Left ventricle myocardium inferior (tissue), 1 donor: ENCODE measurements around the gene TAS2R38. TPM values are rescaled to one million over a fixed set of nuclear protein-coding genes. Genes with fewer than 3 reads are reported as not detected.

Experiments
- DNase-seq: peaks from one replicate; pipeline ENCODE4 v3.0.0-alpha.2; 2020
- H3K27ac ChIP-seq: fragments of 200-600 bp; replicated peaks from 2 replicates; pipeline ENCODE4 v1.8.0; 2021
- H3K27me3 ChIP-seq: fragments of 200-600 bp; 2 replicates; pipeline ENCODE4 v1.8.0; 2021; ENCODE audit warnings: low read depth
- H3K36me3 ChIP-seq: fragments of 200-600 bp; 2 replicates; pipeline ENCODE4 v1.8.0; 2021
- H3K4me1 ChIP-seq: fragments of 200-600 bp; 2 replicates; pipeline ENCODE4 v1.8.0; 2021
- H3K4me3 ChIP-seq: fragments of 200-600 bp; 2 replicates; pipeline ENCODE4 v1.8.0; 2021; ENCODE audit warnings: mild to moderate bottlenecking, moderate library complexity
- H3K9me3 ChIP-seq: fragments of 200-600 bp; replicated peaks from 2 replicates; pipeline ENCODE4 v1.8.0; 2021
- CTCF ChIP-seq: fragments of 200-600 bp; IDR thresholded peaks from 2 replicates; pipeline ENCODE4 v1.8.0; 2021; ENCODE audit warnings: antibody characterized with exemption, mild to moderate bottlenecking, borderline replicate concordance
- intact Hi-C: fragments of 100-400 bp; cut with micrococcal nuclease; formaldehyde crosslinking; loops from one replicate; pipeline ENCODE4 v1.11.0; 2022
- total RNA-seq: library from RNA; stranded (reverse); fragmentation: NEBNext Ultra II Directional; extraction: Animal tissue kit (Norgen Biotek cat#: 25700); gene quantifications from one replicate; pipeline ENCODE4 v1.2.1, GENCODE V29; 2021
- donor health status: DM: no; HTN: yes; CAD: no; lungs with severe emphysema.

TAS2R38 gene
- total RNA-seq, 1 donor from 2014 or later, result not detected

DNA sequence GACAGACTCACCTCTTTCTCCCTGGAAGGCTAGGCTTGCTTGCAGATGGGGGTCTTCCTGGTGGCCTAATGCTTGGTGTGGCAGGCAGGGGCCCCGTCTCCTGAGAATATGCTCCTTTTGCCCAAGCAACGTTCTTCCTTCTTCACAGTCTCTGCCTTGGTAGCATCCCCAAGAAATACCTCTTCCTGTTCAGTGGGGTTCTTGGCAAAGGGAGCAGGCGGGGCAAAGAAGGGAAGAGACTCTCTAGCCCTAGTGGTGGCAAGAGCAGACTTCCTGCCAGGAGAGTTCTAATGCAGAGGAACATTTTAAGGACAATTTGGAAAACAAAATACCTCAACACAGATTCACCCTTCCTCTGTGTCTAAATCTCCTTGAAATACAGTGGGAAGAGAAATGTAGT, 26.8 kb downstream of the TAS2R38 start, which contains the start of gene CLEC5A:
Gene CLEC5A, minus strand, starts transcription at position 179 of the 400 bp plus-strand sequence. CDS start 682 bp downstream, outside the sequence.
- intact Hi-C loops, result no loop called here
- no peak for DNase-seq
- Histone ChIP-seq H3K4me1 (no peaks in the 10 kb centered on the region), H3K9me3 (peaks cover 13% of the 10 kb centered on the region), H3K36me3 (no peaks in the 10 kb centered on the region), H3K27ac (no peak within 1 kb of the TSS), H3K4me3 (no peak within 1 kb of the TSS), H3K27me3 (no peaks in the 10 kb centered on the region)
- no peak for TF ChIP-seq CTCF

DNA sequence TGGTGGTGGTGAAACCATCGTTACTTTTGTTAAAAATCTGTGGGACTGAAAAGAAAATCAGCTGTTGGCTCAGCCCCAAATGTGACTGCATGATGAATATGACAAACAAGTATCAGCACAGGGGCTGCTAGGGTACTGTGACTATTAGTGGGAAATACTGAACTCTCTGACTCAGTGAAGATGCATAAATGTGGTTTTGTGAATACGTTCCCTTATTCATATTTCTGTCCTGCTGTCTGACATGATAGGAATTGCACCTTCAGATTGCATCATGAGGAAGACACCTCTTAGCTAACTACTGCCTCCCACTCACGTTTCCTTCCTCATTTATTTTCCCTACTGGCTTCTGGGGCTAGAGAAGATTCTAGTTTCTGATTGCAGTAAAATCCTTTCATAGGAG, 28.2 kb downstream of the TAS2R38 start:
- H3K27ac ChIP-seq, result no peak overlapping the region
- no peak for TF ChIP-seq CTCF
- no peak overlapping the region for H3K4me3 ChIP-seq
- H3K4me1 ChIP-seq, result no peaks in the 10 kb centered on the region
- H3K27me3 ChIP-seq, result no peaks in the 10 kb centered on the region
- DNase-seq, result no peak
- intact Hi-C loops, result no loop called here
- peaks cover 28% of the 10 kb centered on the region for H3K9me3 ChIP-seq
- H3K36me3 ChIP-seq, result no peaks in the 10 kb centered on the region

DNA sequence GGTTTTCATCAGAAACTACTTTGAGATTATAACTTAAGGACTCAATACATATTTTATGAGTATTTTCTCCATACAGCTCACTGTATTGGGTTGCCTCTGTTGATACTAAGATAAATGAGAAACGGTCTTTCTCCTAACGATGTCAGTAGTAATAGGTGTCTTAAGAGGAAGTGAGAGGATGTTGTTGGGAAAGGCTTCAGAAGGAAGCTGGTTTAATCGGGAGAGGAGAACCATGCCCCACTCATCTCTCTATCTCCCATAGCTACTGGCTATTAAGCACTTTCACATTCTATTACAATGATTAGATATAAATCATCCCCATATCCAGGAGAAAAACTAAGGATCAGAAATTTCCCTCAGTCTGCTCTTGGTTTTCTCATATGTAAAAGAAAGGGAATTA, 28.8 kb downstream of the TAS2R38 start:
- H3K27me3 ChIP-seq, result no peaks in the 10 kb centered on the region
- H3K36me3 ChIP-seq, result no peaks in the 10 kb centered on the region
- DNase-seq, result no peak
- no peaks in the 10 kb centered on the region for H3K4me1 ChIP-seq
- intact Hi-C loops, result no loop called here
- H3K9me3 ChIP-seq, result peaks cover 33% of the 10 kb centered on the region
- H3K27ac ChIP-seq, result no peak overlapping the region
- TF ChIP-seq CTCF, result no peak
- H3K4me3 ChIP-seq, result no peak overlapping the region

DNA sequence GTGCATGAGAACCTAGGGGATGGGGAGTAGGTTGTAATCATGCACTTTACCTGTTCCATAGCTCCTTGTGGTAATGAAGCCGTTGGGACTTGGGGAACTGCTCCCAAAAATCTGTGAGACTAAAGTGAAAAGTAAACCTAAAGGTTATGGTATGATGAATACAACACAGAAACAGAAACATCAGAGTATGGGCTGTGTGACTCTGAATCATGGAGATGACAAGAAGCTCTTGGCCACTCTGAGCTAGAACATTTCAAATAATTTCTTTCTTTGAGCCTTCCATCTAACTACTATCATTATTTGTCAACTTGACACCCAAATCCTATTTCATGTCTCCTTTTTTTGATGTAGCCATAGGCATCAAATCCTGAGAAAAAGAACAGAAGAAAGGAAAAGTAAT, 29.7 kb downstream of the TAS2R38 start:
- no peak for TF ChIP-seq CTCF
- H3K27ac ChIP-seq, result no peak overlapping the region
- no peaks in the 10 kb centered on the region for H3K27me3 ChIP-seq

DNA sequence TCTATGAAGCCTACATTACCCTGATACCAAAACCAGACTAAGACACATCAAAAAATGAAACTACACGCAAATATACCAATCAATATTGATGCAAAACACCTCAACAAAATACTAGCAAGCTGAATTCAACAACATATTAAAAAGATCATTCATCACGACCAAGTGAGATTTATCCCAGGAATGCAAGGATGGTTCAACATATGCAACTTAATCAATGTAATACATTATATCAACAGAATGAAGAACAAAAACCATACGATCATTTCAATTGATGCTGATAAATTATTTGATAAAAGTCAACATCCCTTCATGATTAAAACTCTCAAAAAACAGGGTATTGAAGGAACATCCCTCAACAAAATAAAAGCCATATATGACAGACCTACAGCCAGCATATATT, 32.5 kb downstream of the TAS2R38 start:
- TF ChIP-seq CTCF, result no peak

More for the DNA sequence above, 29.7 kb downstream of the TAS2R38 start:
- Histone ChIP-seq H3K9me3 (peaks cover 43% of the 10 kb centered on the region), H3K4me3 (no peak overlapping the region), H3K36me3 (no peaks in the 10 kb centered on the region), H3K4me1 (no peaks in the 10 kb centered on the region)
- intact Hi-C loops, result no loop called here
- no peak for DNase-seq

More for the DNA sequence above, 32.5 kb downstream of the TAS2R38 start:
- no peak for DNase-seq
- intact Hi-C loops, result no loop called here
- H3K36me3 ChIP-seq, result no peaks in the 10 kb centered on the region
- peaks cover 56% of the 10 kb centered on the region for H3K9me3 ChIP-seq
- no peaks in the 10 kb centered on the region for H3K27me3 ChIP-seq
- no peak overlapping the region for H3K27ac ChIP-seq
- no peaks in the 10 kb centered on the region for H3K4me1 ChIP-seq
- no peak overlapping the region for H3K4me3 ChIP-seq
